Measurements from ENCODE around the gene WASHC3. TPM values are rescaled to one million over a fixed set of nuclear protein-coding genes. Genes with fewer than 3 reads are reported as not detected.

Gene WASHC3
- total RNA-seq, 1 experiment from 2014 or later, result 24.9 TPM

DNA sequence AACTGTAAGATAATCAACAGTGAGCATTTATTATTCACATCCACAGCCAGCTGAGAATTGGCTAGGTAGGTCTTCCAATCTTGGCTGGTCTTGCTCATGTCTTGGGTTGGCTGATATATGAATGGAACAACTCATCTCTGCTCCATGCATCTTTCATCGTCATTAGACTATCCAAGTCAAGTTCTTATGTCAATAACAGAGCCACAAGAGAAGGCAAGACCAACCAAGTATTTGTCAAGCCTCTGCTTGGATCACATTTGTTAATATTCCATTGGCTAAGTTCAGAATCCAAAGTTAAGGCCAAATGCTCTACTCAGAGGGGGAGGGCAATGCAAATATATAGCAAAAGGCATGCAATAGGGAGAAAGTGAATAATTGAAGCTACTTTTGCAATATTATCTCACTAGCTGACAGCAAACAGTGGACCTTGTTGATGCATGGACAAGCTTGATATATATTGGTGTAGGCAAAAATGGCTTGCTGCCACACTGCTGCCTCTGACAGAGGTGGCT lies 53.1 kb downstream of the WASHC3 start:
- H3K4me1 ChIP-seq (ENCODE audit: insufficient read depth, low read length), result no peaks in the 10 kb centered on the region
- ChIA-PET POLR2A (ENCODE audit: unreplicated experiment) (no interaction called here), CTCF (no interaction called here)
- intact Hi-C loops (cut with micrococcal nuclease), result no loop called here
- no peaks in the 10 kb centered on the region for H3K36me3 ChIP-seq (ENCODE audit: low read depth, low read length)
- no peak overlapping the region for H2AFZ ChIP-seq (ENCODE audit: low read length)
- ATAC-seq, result no peak
- no peak overlapping the region for H3K9ac ChIP-seq (ENCODE audit: low read length)
- H3K79me2 ChIP-seq (ENCODE audit: low read length), result no peaks in the 10 kb centered on the region
- no TSS peak for BruUV-seq (replicated peaks)
- TF ChIP-seq EZH2phosphoT487 (IDR thresholded peaks at IDR 0.05; ENCODE audit: borderline replicate concordance, low read length), result no peak
- H4K20me1 ChIP-seq (ENCODE audit: low read length), result no peaks in the 10 kb centered on the region
- H3K27me3 ChIP-seq (ENCODE audit: low read length), result no peaks in the 10 kb centered on the region
- no peak for DNase-seq
- H3K4me2 ChIP-seq (ENCODE audit: low read length), result no peak overlapping the region
- no peak overlapping the region for H3K27ac ChIP-seq (ENCODE audit: low read length)
- H3F3A ChIP-seq (ENCODE audit: low read length, unreplicated experiment), result no peaks in the 10 kb centered on the region
- no peaks in the 10 kb centered on the region for H3K9me2 ChIP-seq (replicated peaks; ENCODE audit: low read length)
- no peaks in the 10 kb centered on the region for H3K9me3 ChIP-seq (ENCODE audit: low read length)
- no peak overlapping the region for H3K4me3 ChIP-seq (ENCODE audit: low read length)

DNA sequence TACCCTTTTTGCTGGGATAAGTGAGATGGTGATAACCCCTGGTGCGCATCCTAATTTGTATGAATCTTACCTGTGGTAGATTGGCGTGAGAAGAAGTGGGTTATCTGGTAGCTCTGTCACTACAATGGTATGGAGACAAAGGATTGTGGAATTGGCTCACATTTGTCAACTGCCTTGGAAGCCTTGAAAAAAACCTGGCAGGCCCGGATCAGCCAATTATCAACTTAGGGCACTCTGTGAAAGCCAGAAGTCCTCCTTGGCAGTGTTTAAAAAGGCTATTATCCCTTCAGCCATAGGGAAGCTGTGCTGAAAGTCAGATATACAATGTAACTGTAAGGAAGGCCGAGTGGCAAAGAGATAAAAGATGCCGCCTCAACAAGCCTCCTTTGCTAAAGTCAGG lies 56.5 kb downstream of the WASHC3 start:
- H3K9me2 ChIP-seq (replicated peaks; ENCODE audit: low read length), result no peaks in the 10 kb centered on the region
- no peaks in the 10 kb centered on the region for H3K9me3 ChIP-seq (ENCODE audit: low read length)
- POLR2A ChIA-PET (ENCODE audit: unreplicated experiment), result no interaction called here
- H2AFZ ChIP-seq (ENCODE audit: low read length), result no peak overlapping the region
- H3K27me3 ChIP-seq (ENCODE audit: low read length), result no peaks in the 10 kb centered on the region
- no peaks in the 10 kb centered on the region for H3K36me3 ChIP-seq (ENCODE audit: low read depth, low read length)
- no peak overlapping the region for H3K27ac ChIP-seq (ENCODE audit: low read length)
- intact Hi-C loops (cut with micrococcal nuclease), result no loop called here
- H3K79me2 ChIP-seq (ENCODE audit: low read length), result no peaks in the 10 kb centered on the region
- H4K20me1 ChIP-seq (ENCODE audit: low read length), result no peaks in the 10 kb centered on the region
- no TSS peak for BruUV-seq (replicated peaks)
- ATAC-seq (no peak), DNase-seq (no peak)
- H3K4me2 ChIP-seq (ENCODE audit: low read length), result no peak overlapping the region
- no peaks in the 10 kb centered on the region for H3K4me1 ChIP-seq (ENCODE audit: insufficient read depth, low read length)
- no peak overlapping the region for H3K9ac ChIP-seq (ENCODE audit: low read length)
- CTCF ChIA-PET, result no interaction called here
- no peaks in the 10 kb centered on the region for H3F3A ChIP-seq (ENCODE audit: low read length, unreplicated experiment)
- no peak overlapping the region for H3K4me3 ChIP-seq (ENCODE audit: low read length)
- TF ChIP-seq EZH2 (IDR thresholded peaks at IDR 0.05; ENCODE audit: low read length, unreplicated experiment) (no peak), EZH2phosphoT487 (IDR thresholded peaks at IDR 0.05; ENCODE audit: borderline replicate concordance, low read length) (no peak), CTCF (conservative IDR thresholded peaks at IDR 0.05; ENCODE audit: low read depth, low read length) (no peak)

DNA sequence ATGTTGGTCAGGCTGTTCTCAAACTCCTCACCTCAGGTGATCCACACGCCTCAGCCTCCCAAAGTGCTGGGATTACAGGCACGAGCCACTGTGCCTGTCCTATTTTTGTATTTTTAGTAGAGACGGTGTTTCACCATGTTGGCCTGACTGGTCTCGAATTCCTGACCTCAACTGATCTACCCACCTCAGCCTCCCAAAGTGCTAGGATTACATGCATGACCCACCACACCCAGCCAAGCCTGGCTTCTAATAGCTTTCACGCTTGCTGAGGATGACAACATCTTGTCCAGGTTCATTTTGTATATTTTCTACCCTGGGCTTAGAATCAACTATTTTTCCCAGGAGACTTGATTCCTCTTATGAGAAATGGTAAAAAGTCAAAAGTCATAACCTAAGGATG lies 64.7 kb downstream of the WASHC3 start:
- Histone ChIP-seq H3F3A (ENCODE audit: low read length, unreplicated experiment) (no peaks in the 10 kb centered on the region), H3K4me1 (ENCODE audit: insufficient read depth, low read length) (no peaks in the 10 kb centered on the region), H3K9ac (ENCODE audit: low read length) (no peak overlapping the region), H3K27me3 (ENCODE audit: low read length) (no peaks in the 10 kb centered on the region), H2AFZ (ENCODE audit: low read length) (no peak overlapping the region), H3K4me2 (ENCODE audit: low read length) (no peak overlapping the region), H3K4me3 (ENCODE audit: low read length) (no peak overlapping the region), H3K36me3 (ENCODE audit: low read depth, low read length) (no peaks in the 10 kb centered on the region), H3K79me2 (ENCODE audit: low read length) (no peaks in the 10 kb centered on the region), H3K9me2 (replicated peaks; ENCODE audit: low read length) (no peaks in the 10 kb centered on the region), H3K9me3 (ENCODE audit: low read length) (no peaks in the 10 kb centered on the region), H3K27ac (ENCODE audit: low read length) (no peak overlapping the region), H4K20me1 (ENCODE audit: low read length) (no peaks in the 10 kb centered on the region)
- no TSS peak for BruUV-seq (replicated peaks)
- ATAC-seq (no peak), DNase-seq (no peak)
- ChIA-PET POLR2A (ENCODE audit: unreplicated experiment) (no interaction called here), CTCF (no interaction called here)
- intact Hi-C loops (cut with micrococcal nuclease), result no loop called here
- TF ChIP-seq EZH2 (IDR thresholded peaks at IDR 0.05; ENCODE audit: low read length, unreplicated experiment) (no peak), CTCF (conservative IDR thresholded peaks at IDR 0.05; ENCODE audit: low read depth, low read length) (no peak), EZH2phosphoT487 (IDR thresholded peaks at IDR 0.05; ENCODE audit: borderline replicate concordance, low read length) (no peak)
